ENCODE data around the gene STUM. TPM values are rescaled to one million over a fixed set of nuclear protein-coding genes. Genes with fewer than 3 reads are reported as not detected.

The STUM gene
- total and polyA plus RNA-seq, 10 of the 15 experiments (the other 5 are each of a cell fraction or from before 2014, with no cell fraction given): under 0.01 to 0.15 (median 0.09) TPM; not detected in 5

DNA sequence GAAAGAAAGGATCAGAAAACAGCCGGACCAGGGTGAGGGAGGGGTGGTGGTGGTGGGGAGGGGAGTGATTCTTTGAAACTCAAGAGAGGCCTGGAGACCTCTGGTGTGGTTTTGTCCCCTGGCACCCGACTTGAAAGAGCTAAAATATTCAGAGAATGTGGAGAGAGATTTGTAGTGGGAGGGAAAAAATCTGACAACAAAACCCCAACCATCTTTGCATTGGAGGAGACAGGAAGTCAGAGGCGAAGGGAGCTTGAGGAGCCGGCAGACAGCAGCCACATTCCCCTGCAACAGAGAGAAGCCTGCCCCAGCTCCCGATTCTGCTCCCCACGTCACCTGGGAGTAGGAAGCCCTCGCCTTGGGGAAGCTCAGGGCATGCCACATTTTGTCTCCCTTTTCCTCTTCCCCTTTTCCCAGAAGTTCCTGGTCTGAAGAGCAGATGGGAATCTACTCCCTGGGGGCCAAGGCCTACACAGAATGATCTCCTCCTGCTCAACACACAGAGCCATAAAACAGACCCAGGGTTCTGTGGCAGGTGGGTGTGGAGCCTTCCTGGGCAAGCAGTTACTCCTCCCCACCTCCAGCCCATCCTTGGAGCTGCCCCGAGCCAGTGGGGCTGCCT is 105.6 kb downstream of the STUM start:
- Histone ChIP-seq H3K9ac (ENCODE audit: control insufficient read depth, insufficient read depth, low read length) (peak overlapping the region; percentile 60; the same call in 1 of the 2 replicates), H3K27me3 (replicated peaks in 1 of 2; ENCODE audit: control insufficient read depth in 2 of 2, insufficient read depth in 2 of 2, low read length in 1 of 2) (no peaks in the 10 kb centered on the region), H4K20me1 (ENCODE audit: control insufficient read depth, insufficient read depth) (peaks cover 5% of the 10 kb centered on the region; the same call in 1 of the 2 replicates), H3K36me3 (ENCODE audit: control insufficient read depth in 2 of 2, insufficient read depth in 2 of 2, low read length in 1 of 2) (peaks cover 3 to 8% of the 10 kb centered on the region in 2 experiments; a peak in 3 of 4 replicates), H3K27ac (ENCODE audit: control insufficient read depth, insufficient read depth) (peak overlapping the region; percentile 68), H3K9me3 (replicated peaks; ENCODE audit: control insufficient read depth, insufficient read depth, low read length) (no peaks in the 10 kb centered on the region), H3K4me1 (ENCODE audit: control insufficient read depth, insufficient read depth, low read length) (peaks cover 47% of the 10 kb centered on the region), H2AFZ (ENCODE audit: control insufficient read depth, low read depth, low read length) (0 out of 2 replicates have a peak overlapping the region, but pooled peaks have one; percentile 9), H3K79me2 (ENCODE audit: control insufficient read depth, insufficient read depth, low read length) (peaks cover 24% of the 10 kb centered on the region), H3K4me2 (ENCODE audit: control insufficient read depth, insufficient read depth) (peak overlapping the region; percentile 89), H3K4me3 (0 out of 2 replicates have a peak overlapping the region, but pooled peaks have one; percentile 40)
- RAD21 ChIA-PET (ENCODE audit: unreplicated experiment): interaction anchor here (1.0 to 2.9 kb wide), 13 partner anchors 9 to 229 kb away, joined by 3 to 17 read pairs (median 4); partner anchors contain the start of gene ITPKB
- WGBS (ENCODE audit: insufficient coverage, insufficient replicate concordance, low lambda C conversion rate, missing lambda C conversion rate): 32% methylated on average over 8 of the region's 8 CpGs
- POLR2A ChIA-PET: interaction anchor here (0.6 to 1.7 kb wide), 14 partner anchors 8 to 704 kb away, joined by 3 to 9 read pairs (median 4); no protein-coding TSS in a partner anchor
- DNase-seq (ENCODE audit: low read depth, low spot score) (no peak), FAIRE-seq (peak; percentile 31), ATAC-seq (peak; percentile 10)
- SMC1A ChIA-PET (ENCODE audit: uncharacterized antibody, unreplicated experiment): interaction anchor here (0.8 to 3.5 kb wide), 19 partner anchors 8 to 228 kb away, joined by 3 to 34 read pairs (median 5); partner anchors contain the start of gene ITPKB
- no TSS peak for BruUV-seq (replicated peaks)
- intact Hi-C loops (cut with micrococcal nuclease; ENCODE audit: unreplicated experiment) (no loop called here), in situ Hi-C loops (cut with MboI) (no loop called here)
- CTCF ChIA-PET: interaction anchor here (1.0 to 2.5 kb wide), 16 partner anchors 8 to 174 kb away, joined by 3 to 12 read pairs (median 4); no protein-coding TSS in a partner anchor
- TF ChIP-seq SPI1 (IDR thresholded peaks at IDR 0.05; ENCODE audit: borderline replicate concordance, insufficient read depth, low read depth, low read length): peak; percentile 13; the same call in 1 of the 2 replicates
- no peak for TF ChIP-seq SMAD1 (IDR thresholded peaks at IDR 0.05; ENCODE audit: low read depth, partially characterized antibody)

DNA sequence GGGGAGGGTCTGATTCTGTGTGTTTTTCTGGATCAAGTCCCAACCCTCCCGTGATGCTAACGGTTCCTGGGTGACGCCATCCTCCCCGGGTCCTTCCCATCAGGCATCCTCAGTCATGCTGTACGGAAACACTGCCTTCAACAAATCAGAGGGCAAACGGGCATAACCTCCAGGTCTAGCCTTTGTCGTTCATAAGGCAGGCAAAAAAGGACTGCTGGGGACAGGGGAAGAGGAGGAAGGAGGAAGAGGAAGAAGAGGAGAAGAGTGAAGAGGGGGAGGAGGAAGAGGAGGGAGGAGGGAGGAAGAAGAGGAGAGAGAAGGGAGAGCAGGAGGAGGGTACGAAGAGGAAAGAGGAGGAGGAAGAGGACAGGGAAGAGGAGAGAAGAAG is 106.1 kb downstream of the STUM start:
- no TSS peak for BruUV-seq (replicated peaks)
- TF ChIP-seq NBN (IDR thresholded peaks at IDR 0.05) (0 out of 2 replicates have a peak, but pooled peaks have one; percentile 36), ZNF274 (IDR thresholded peaks at IDR 0.05; ENCODE audit: insufficient read depth, insufficient read length) (no peak), HDGF (IDR thresholded peaks at IDR 0.05) (peak; percentile 88)
- Histone ChIP-seq H3K79me2 (ENCODE audit: control insufficient read depth, insufficient read depth, low read length) (peaks cover 26% of the 10 kb centered on the region), H2AFZ (ENCODE audit: control insufficient read depth, low read depth, low read length) (0 out of 2 replicates have a peak overlapping the region, but pooled peaks have one; percentile 9), H3K4me3 (0 out of 2 replicates have a peak overlapping the region, but pooled peaks have one; percentile 40), H3K4me2 (ENCODE audit: control insufficient read depth, insufficient read depth) (peak overlapping the region; percentile 89), H3K4me1 (ENCODE audit: control insufficient read depth, insufficient read depth, low read length) (peaks cover 49% of the 10 kb centered on the region), H3K27ac (ENCODE audit: control insufficient read depth, insufficient read depth) (peak overlapping the region; percentile 68), H3K36me3 (ENCODE audit: control insufficient read depth in 2 of 2, insufficient read depth in 2 of 2, low read length in 1 of 2) (peaks cover 3 to 8% of the 10 kb centered on the region in 2 experiments; a peak in 3 of 4 replicates), H3K9me3 (replicated peaks; ENCODE audit: control insufficient read depth, insufficient read depth, low read length) (no peaks in the 10 kb centered on the region), H4K20me1 (ENCODE audit: control insufficient read depth, insufficient read depth) (peaks cover 5% of the 10 kb centered on the region; the same call in 1 of the 2 replicates), H3K9ac (ENCODE audit: control insufficient read depth, insufficient read depth, low read length) (peak overlapping the region; percentile 60; the same call in 1 of the 2 replicates), H3K27me3 (replicated peaks in 1 of 2; ENCODE audit: control insufficient read depth in 2 of 2, insufficient read depth in 2 of 2, low read length in 1 of 2) (no peaks in the 10 kb centered on the region)
- intact Hi-C loops (cut with micrococcal nuclease; ENCODE audit: unreplicated experiment): no loop called here
- FAIRE-seq (no peak), DNase-seq (ENCODE audit: low read depth, low spot score) (no peak), ATAC-seq (no peak)
- 68% methylated on average over 8 of the region's 8 CpGs for WGBS (ENCODE audit: insufficient coverage, insufficient replicate concordance, low lambda C conversion rate, missing lambda C conversion rate)
- ChIA-PET RAD21 (ENCODE audit: unreplicated experiment) (interaction anchor here (1.2 to 2.9 kb wide), 7 partner anchors 8 to 33 kb away, joined by 3 to 17 read pairs (median 4); no protein-coding TSS in a partner anchor), POLR2A (interaction anchor here (0.6 to 1.7 kb wide), 11 partner anchors 8 to 705 kb away, joined by 3 to 9 read pairs (median 4); no protein-coding TSS in a partner anchor), CTCF (interaction anchor here (1.0 to 2.5 kb wide), 11 partner anchors 7 to 171 kb away, joined by 3 to 12 read pairs (median 4); no protein-coding TSS in a partner anchor), SMC1A (ENCODE audit: uncharacterized antibody, unreplicated experiment) (interaction anchor here (0.8 to 3.5 kb wide), 14 partner anchors 8 to 228 kb away, joined by 3 to 34 read pairs (median 7); partner anchors contain the start of gene ITPKB)
- in situ Hi-C loops (cut with MboI): no loop called here
